K562 (cell line): ENCODE data around the gene JPT1. TPM values are rescaled to one million over a fixed set of nuclear protein-coding genes. Genes with fewer than 3 reads are reported as not detected.

Source experiments
- ADNP ChIP-seq: fragments of 200-800 bp; sonication (Bioruptor generic); IDR thresholded peaks from 2 replicates; pipeline ENCODE4 v1.6.1; 2016; ENCODE audit warnings: missing genetic modification characterization, missing compliant biosample characterization
- ARID3A ChIP-seq: IDR thresholded peaks from 2 replicates; pipeline ENCODE4 v1.6.1; 2012; ENCODE audit warnings: low read depth, low read length, improper control_type of control experiment, borderline replicate concordance
- BCOR ChIP-seq: fragments of 450-650 bp; IDR thresholded peaks from 2 replicates; pipeline ENCODE4 v1.6.1; 2016
- CEBPB ChIP-seq: fragments of 450-650 bp; IDR thresholded peaks from 2 replicates; pipeline ENCODE4 v1.6.1; 2016; ENCODE audit warnings: missing genetic modification characterization, missing compliant biosample characterization
- CHAMP1 ChIP-seq: fragments of 450-650 bp; IDR thresholded peaks from 2 replicates; pipeline ENCODE4 v1.6.1; 2016; ENCODE audit warnings: mild to moderate bottlenecking
- E4F1 ChIP-seq: fragments of 250-450 bp; sonication (Bioruptor Pico); IDR thresholded peaks from 2 replicates; pipeline ENCODE4 v1.5.0; 2021; ENCODE audit warnings: mild to moderate bottlenecking, borderline replicate concordance
- FIP1L1 ChIP-seq: fragments of 200-400 bp; formaldehyde crosslinking; IDR thresholded peaks from 2 replicates; pipeline ENCODE4 v1.6.1; 2018; ENCODE audit warnings: mild to moderate bottlenecking, low read depth, low read length; ENCODE audit not compliant: poor library complexity, severe bottlenecking
- HNRNPH1 ChIP-seq: fragments of 200-400 bp; formaldehyde crosslinking; optimal IDR thresholded peaks from 2 replicates; pipeline ENCODE3; 2017; ENCODE audit warnings: low read depth, mild to moderate bottlenecking, low read length, moderate library complexity
- HNRNPUL1 ChIP-seq: fragments of 200-400 bp; formaldehyde crosslinking; IDR thresholded peaks from 2 replicates; pipeline ENCODE4 v1.6.1; 2017; ENCODE audit warnings: low read length
- KDM1A ChIP-seq, 2 experiments: fragments of 450-650 bp; IDR thresholded peaks; 2 replicates each; pipeline ENCODE4 v1.6.1; 2016; ENCODE audit warnings: mild to moderate bottlenecking in 2 of 2
- MLX ChIP-seq, 2 experiments: fragments of 450-650 bp in 1 of 2; sonication (generic) in 1 of 2; formaldehyde crosslinking; conservative IDR thresholded peaks; 2 replicates each; pipeline versions ENCODE4 v1.4.0 to v1.8.1; 2020 to 2022; ENCODE audit warnings: mild to moderate bottlenecking in 1 of 2, missing genetic modification reagents in 1 of 2
- PHF20 ChIP-seq: fragments of 450-650 bp; IDR thresholded peaks from 2 replicates; pipeline ENCODE4 v1.6.1; 2018; ENCODE audit not compliant: partially characterized antibody
- PTBP1 ChIP-seq: fragments of 200-400 bp; formaldehyde crosslinking; IDR thresholded peaks from 2 replicates; pipeline ENCODE4 v1.6.1; 2017; ENCODE audit warnings: low read depth, low read length
- RBFOX2 ChIP-seq: fragments of 200-400 bp; formaldehyde crosslinking; IDR thresholded peaks from 2 replicates; pipeline ENCODE4 v1.6.1; 2017; ENCODE audit warnings: low read depth, mild to moderate bottlenecking, low read length, moderate library complexity
- SMC3 ChIP-seq: conservative IDR thresholded peaks from 2 replicates; pipeline ENCODE4 v1.6.1; 2011; ENCODE audit warnings: low read depth, low read length, improper control_type of control experiment; ENCODE audit not compliant: insufficient read depth
- ZNF140 ChIP-seq: fragments of 250-450 bp; sonication (Bioruptor Pico); IDR thresholded peaks from 2 replicates; pipeline ENCODE4 v1.8.0; 2021; ENCODE audit warnings: moderate library complexity, mild to moderate bottlenecking, inconsistent platforms
- ZNF224 ChIP-seq: sonication (generic); formaldehyde crosslinking; IDR thresholded peaks from 2 replicates; pipeline ENCODE4 v1.8.0; 2022; ENCODE audit warnings: mild to moderate bottlenecking, missing genetic modification reagents
- ZNF311 ChIP-seq: fragments of 250-450 bp; sonication (Bioruptor Pico); IDR thresholded peaks from 2 replicates; pipeline ENCODE4 v1.4.0; 2020; ENCODE audit warnings: mild to moderate bottlenecking, moderate library complexity
- polyA plus RNA-seq, 8 experiments: library from polyadenylated mRNA; depleted of rRNA in 4 of 8; stranded (reverse) in 5 of 8; unstranded in 3 of 8; fragments of >200 nt; fragmentation: Nextera tagmentation in 2 of 8; fragmentation: Illumina TruSeq in 1 of 8; extraction: Ambion mirVana in 2 of 8; extraction: Trizol in 1 of 8; gene quantifications; 2 replicates each; pipeline versions ENCODE4 v1.2.1 to v1.2.3, GENCODE V29; 2011 to 2014; ENCODE audit warnings: inconsistent platforms in 1 of 8, missing spikeins in 1 of 8
- total RNA-seq, 7 experiments: library from RNA; depleted of rRNA in 6 of 7; stranded (reverse); fragments of >200 nt in 6 of 7; fragmentation: Illumina TruSeq in 2 of 7; extraction: Trizol in 2 of 7; gene quantifications; 2 replicates each; pipeline versions ENCODE4 v1.2.1 to v1.2.3, GENCODE V29; 2011 to 2021; ENCODE audit warnings: low replicate concordance in 1 of 7

Gene JPT1
- total and polyA plus RNA-seq, 9 of the 15 experiments (the other 6 are each of a cell fraction or from before 2014, with no cell fraction given): 56.7 to 292 (median 144) TPM

- TF ChIP-seq E4F1 (CRISPR knock-in tag) (no peak), ARID3A (no peak), CHAMP1 (no peak), MLX (CRISPR knock-in tag; conservative IDR thresholded peaks at IDR 0.05) (no peak), FIP1L1 (no peak), BCOR (peak; percentile 87), ZNF311 (no peak), PTBP1 (no peak), SMC3 (no peak), ADNP (tag) (peak; percentile 96), PHF20 (no peak), KDM1A (IDR thresholded peaks at IDR 0.05) (peak in 1 of 2 experiments; percentile 20; a peak in 1 of 4 replicates), HNRNPH1 (no peak), ZNF140 (CRISPR knock-in tag) (peak; percentile 65; the same call in 1 of the 2 replicates), HNRNPUL1 (no peak), ZNF224 (CRISPR knock-in tag) (no peak), CEBPB (tag) (peak; percentile 53), RBFOX2 (no peak)
Measured at GRCh38 chr17:75191584-75191983, 37.3 kb upstream of the JPT1 start (continued).
